ENCODE data around the gene RALGPS1. TPM values are rescaled to one million over a fixed set of nuclear protein-coding genes. Genes with fewer than 3 reads are reported as not detected.

Gene RALGPS1
- total RNA-seq, 5 donors from 2014 or later (not counting 1 experiment from before 2014, with no cell fraction given) = 7.3 to 13.9 (median 9.4) TPM

- H3K4me3 ChIP-seq (ENCODE audit: control insufficient read depth in 1 of 2, extremely low read depth in 1 of 2, low read length in 1 of 2) = no peak overlapping the region
- no peaks in the 10 kb centered on the region for H3K36me3 ChIP-seq (ENCODE audit: control insufficient read depth in 2 of 2, extremely low read depth in 1 of 2, insufficient read depth in 1 of 2, low read length in 1 of 2)
- peaks cover 0 to 5% of the 10 kb centered on the region in 2 experiments for H3K27me3 ChIP-seq (replicated peaks in 1 of 2; ENCODE audit: control insufficient read depth in 2 of 2, extremely low read depth in 1 of 2, insufficient read depth in 2 of 2, low read length in 1 of 2)
- H3K27ac ChIP-seq (ENCODE audit: low read length) = no peak overlapping the region
- peaks cover 0 to 6% of the 10 kb centered on the region in 2 donors for H3K27me3 Mint-ChIP-seq
- H3K9me3 Mint-ChIP-seq = peaks cover 0 to 4% (median 0%) of the 10 kb centered on the region in 3 donors
- H3K4me3 Mint-ChIP-seq = no peak overlapping the region
- no peaks in the 10 kb centered on the region for H3K4me1 ChIP-seq (ENCODE audit: control insufficient read depth in 1 of 2, extremely low read depth in 1 of 2, insufficient read depth in 2 of 2, low read length in 2 of 2)
- H3K9me3 ChIP-seq = peaks cover 2% of the 10 kb centered on the region
- no peak for ATAC-seq (replicated peaks in 1 of 4)
- ChIA-PET POLR2A (no interaction called here), CTCF (no interaction called here)
- no peak overlapping the region for H3K27ac Mint-ChIP-seq
- no peaks in the 10 kb centered on the region for H3K36me3 Mint-ChIP-seq
- H3K4me1 Mint-ChIP-seq = no peaks in the 10 kb centered on the region
- no peak for DNase-seq
- 87% methylated on average over 11 of the region's 11 CpGs for WGBS (ENCODE audit: insufficient coverage)
These were observed 18.3 kb downstream of the RALGPS1 start for GRCh38 chr9:126932871-126933321.

- CTCF ChIA-PET = no interaction called here
- peaks cover 0 to 5% of the 10 kb centered on the region in 2 experiments for H3K27me3 ChIP-seq (replicated peaks in 1 of 2; ENCODE audit: control insufficient read depth in 2 of 2, extremely low read depth in 1 of 2, insufficient read depth in 2 of 2, low read length in 1 of 2)
- no peak overlapping the region for H3K4me3 Mint-ChIP-seq
These were observed 18.9 kb downstream of the RALGPS1 start for GRCh38 chr9:126933334-126933980.

GRCh38 chr9:126934441-126934840 lies 19.9 kb downstream of the RALGPS1 start:
- H3K36me3 Mint-ChIP-seq = no peaks in the 10 kb centered on the region
- ATAC-seq (replicated peaks in 1 of 4) = no peak
- CTCF ChIA-PET = no interaction called here
- DNase-seq = no peak
- H3K4me3 ChIP-seq (ENCODE audit: control insufficient read depth in 1 of 2, extremely low read depth in 1 of 2, low read length in 1 of 2) = no peak overlapping the region
- H3K4me1 Mint-ChIP-seq = no peaks in the 10 kb centered on the region
- H3K36me3 ChIP-seq (ENCODE audit: control insufficient read depth in 2 of 2, extremely low read depth in 1 of 2, insufficient read depth in 1 of 2, low read length in 1 of 2) = no peaks in the 10 kb centered on the region
- peaks cover 0 to 6% of the 10 kb centered on the region in 2 donors for H3K27me3 Mint-ChIP-seq
- no peaks in the 10 kb centered on the region for H3K4me1 ChIP-seq (ENCODE audit: control insufficient read depth in 1 of 2, extremely low read depth in 1 of 2, insufficient read depth in 2 of 2, low read length in 2 of 2)
- POLR2A ChIA-PET = interaction anchor here in 1 of 2 donors (0.5 kb wide), 1 partner anchor 715 kb away, joined by 5 read pairs; no protein-coding TSS in a partner anchor
- H3K27ac Mint-ChIP-seq = no peak overlapping the region
- no peak overlapping the region for H3K27ac ChIP-seq (ENCODE audit: low read length)
- no peak overlapping the region for H3K4me3 Mint-ChIP-seq
- peaks cover 0 to 5% of the 10 kb centered on the region in 2 experiments for H3K27me3 ChIP-seq (replicated peaks in 1 of 2; ENCODE audit: control insufficient read depth in 2 of 2, extremely low read depth in 1 of 2, insufficient read depth in 2 of 2, low read length in 1 of 2)
- H3K9me3 ChIP-seq = peaks cover 2% of the 10 kb centered on the region
- 56% methylated on average over 7 of the region's 8 CpGs for WGBS (ENCODE audit: insufficient coverage)
- peaks cover 0 to 4% (median 0%) of the 10 kb centered on the region in 3 donors for H3K9me3 Mint-ChIP-seq

More at GRCh38 chr9:126933334-126933980, 18.9 kb downstream of the RALGPS1 start:
- Histone ChIP-seq H3K4me3 (ENCODE audit: control insufficient read depth in 1 of 2, extremely low read depth in 1 of 2, low read length in 1 of 2) (no peak overlapping the region), H3K9me3 (peaks cover 2% of the 10 kb centered on the region), H3K27ac (ENCODE audit: low read length) (no peak overlapping the region), H3K4me1 (ENCODE audit: control insufficient read depth in 1 of 2, extremely low read depth in 1 of 2, insufficient read depth in 2 of 2, low read length in 2 of 2) (no peaks in the 10 kb centered on the region), H3K36me3 (ENCODE audit: control insufficient read depth in 2 of 2, extremely low read depth in 1 of 2, insufficient read depth in 1 of 2, low read length in 1 of 2) (no peaks in the 10 kb centered on the region)
- Mint-ChIP-seq H3K36me3 (no peaks in the 10 kb centered on the region), H3K27me3 (peaks cover 0 to 6% of the 10 kb centered on the region in 2 donors), H3K27ac (no peak overlapping the region), H3K9me3 (peaks cover 0 to 4% (median 0%) of the 10 kb centered on the region in 3 donors), H3K4me1 (no peaks in the 10 kb centered on the region)
- WGBS (ENCODE audit: insufficient coverage) = 80% methylated on average over 5 of the region's 11 CpGs
- DNase-seq (no peak), ATAC-seq (replicated peaks in 1 of 4) (no peak)
- POLR2A ChIA-PET = no interaction called here

GRCh38 chr9:126935630-126936029 lies 21.0 kb downstream of the RALGPS1 start:
- 74% methylated on average over 4 of the region's 5 CpGs for WGBS (ENCODE audit: insufficient coverage)
- Histone ChIP-seq H3K4me1 (ENCODE audit: control insufficient read depth in 1 of 2, extremely low read depth in 1 of 2, insufficient read depth in 2 of 2, low read length in 2 of 2) (peaks cover 0 to 2% of the 10 kb centered on the region in 2 experiments), H3K36me3 (ENCODE audit: control insufficient read depth in 2 of 2, extremely low read depth in 1 of 2, insufficient read depth in 1 of 2, low read length in 1 of 2) (no peaks in the 10 kb centered on the region), H3K9me3 (peaks cover 2% of the 10 kb centered on the region), H3K27ac (ENCODE audit: low read length) (no peak overlapping the region), H3K4me3 (ENCODE audit: control insufficient read depth in 1 of 2, extremely low read depth in 1 of 2, low read length in 1 of 2) (no peak overlapping the region), H3K27me3 (replicated peaks in 1 of 2; ENCODE audit: control insufficient read depth in 2 of 2, extremely low read depth in 1 of 2, insufficient read depth in 2 of 2, low read length in 1 of 2) (peaks cover 0 to 5% of the 10 kb centered on the region in 2 experiments)
- Mint-ChIP-seq H3K27ac (no peak overlapping the region), H3K36me3 (no peaks in the 10 kb centered on the region), H3K4me3 (no peak overlapping the region), H3K27me3 (peaks cover 3 to 12% of the 10 kb centered on the region in 2 donors), H3K9me3 (peaks cover 0 to 4% (median 0%) of the 10 kb centered on the region in 3 donors), H3K4me1 (peaks cover 3 to 4% (median 4%) of the 10 kb centered on the region in 3 donors)
- CTCF ChIA-PET = no interaction called here
- ATAC-seq (replicated peaks in 1 of 4) (no peak), DNase-seq (no peak)
- POLR2A ChIA-PET = no interaction called here

GRCh38 chr9:126937444-126937843 lies 22.9 kb downstream of the RALGPS1 start:
- POLR2A ChIA-PET = no interaction called here
- Mint-ChIP-seq H3K36me3 (no peaks in the 10 kb centered on the region), H3K4me3 (no peak overlapping the region), H3K27ac (no peak overlapping the region), H3K27me3 (peaks cover 3 to 16% of the 10 kb centered on the region in 2 donors), H3K4me1 (peaks cover 6 to 7% (median 6%) of the 10 kb centered on the region in 3 donors), H3K9me3 (peaks cover 0 to 4% (median 0%) of the 10 kb centered on the region in 3 donors)
- no peak overlapping the region for H3K27ac ChIP-seq (ENCODE audit: low read length)
- ATAC-seq (replicated peaks in 1 of 4) = no peak
- H3K27me3 ChIP-seq (replicated peaks in 1 of 2; ENCODE audit: control insufficient read depth in 2 of 2, extremely low read depth in 1 of 2, insufficient read depth in 2 of 2, low read length in 1 of 2) = peaks cover 0 to 5% of the 10 kb centered on the region in 2 experiments
- CTCF ChIA-PET = no interaction called here
- H3K9me3 ChIP-seq = no peaks in the 10 kb centered on the region
- DNase-seq = no peak
- no peaks in the 10 kb centered on the region for H3K36me3 ChIP-seq (ENCODE audit: control insufficient read depth in 2 of 2, extremely low read depth in 1 of 2, insufficient read depth in 1 of 2, low read length in 1 of 2)
- no peak overlapping the region for H3K4me3 ChIP-seq (ENCODE audit: control insufficient read depth in 1 of 2, extremely low read depth in 1 of 2, low read length in 1 of 2)
- H3K4me1 ChIP-seq (ENCODE audit: control insufficient read depth in 1 of 2, extremely low read depth in 1 of 2, insufficient read depth in 2 of 2, low read length in 2 of 2) = peaks cover 0 to 4% of the 10 kb centered on the region in 2 experiments

- Mint-ChIP-seq H3K4me3 (no peak overlapping the region), H3K4me1 (peaks cover 6 to 7% (median 6%) of the 10 kb centered on the region in 3 donors), H3K27ac (no peak overlapping the region), H3K9me3 (peaks cover 0 to 4% (median 0%) of the 10 kb centered on the region in 3 donors), H3K27me3 (peaks cover 3 to 16% of the 10 kb centered on the region in 2 donors), H3K36me3 (no peaks in the 10 kb centered on the region)
- CTCF ChIA-PET = no interaction called here
- Histone ChIP-seq H3K27ac (ENCODE audit: low read length) (no peak overlapping the region), H3K4me1 (ENCODE audit: control insufficient read depth in 1 of 2, extremely low read depth in 1 of 2, insufficient read depth in 2 of 2, low read length in 2 of 2) (peaks cover 0 to 4% of the 10 kb centered on the region in 2 experiments), H3K4me3 (ENCODE audit: control insufficient read depth in 1 of 2, extremely low read depth in 1 of 2, low read length in 1 of 2) (no peak overlapping the region), H3K9me3 (no peaks in the 10 kb centered on the region), H3K27me3 (replicated peaks in 1 of 2; ENCODE audit: control insufficient read depth in 2 of 2, extremely low read depth in 1 of 2, insufficient read depth in 2 of 2, low read length in 1 of 2) (peaks cover 0 to 5% of the 10 kb centered on the region in 2 experiments), H3K36me3 (ENCODE audit: control insufficient read depth in 2 of 2, extremely low read depth in 1 of 2, insufficient read depth in 1 of 2, low read length in 1 of 2) (no peaks in the 10 kb centered on the region)
- no peak for DNase-seq
- POLR2A ChIA-PET = no interaction called here
- ATAC-seq (replicated peaks in 1 of 4) = no peak
- WGBS (ENCODE audit: insufficient coverage) = 90% methylated on average over 2 of the region's 4 CpGs
These were observed 23.7 kb downstream of the RALGPS1 start for GRCh38 chr9:126938327-126938726.
